CD4-positive, CD25-positive, alpha-beta regulatory T cell (primary cell): ENCODE results near the gene DOCK1. TPM values are rescaled to one million over a fixed set of nuclear protein-coding genes. Genes with fewer than 3 reads are reported as not detected.

Experiments
- ATAC-seq, 2 donors: fragments of 150-1000 bp; cut with Tn5 transposase; one replicate each; pipeline ENCODE4 v1.10.0; 2021; ENCODE audit warnings: low read depth in 2 of 2, moderate number of reproducible peaks in 2 of 2, moderate library complexity in 1 of 2
- DNase-seq, 3 donors: peaks; one replicate each; pipeline versions ENCODE4 v3.0.0 to v3.0.0-alpha.2; 2012 to 2022; ENCODE audit warnings: mixed read lengths in 1 of 3
- H3K27ac ChIP-seq: one replicate; pipeline ENCODE4 v1.7.0; 2013; ENCODE audit warnings: mild to moderate bottlenecking, low read length; ENCODE audit not compliant: insufficient read depth, poor library complexity, severe bottlenecking
- H3K27me3 ChIP-seq: one replicate; pipeline ENCODE4 v1.7.0; 2013; ENCODE audit warnings: low read length; ENCODE audit not compliant: control insufficient read depth, insufficient read depth
- H3K36me3 ChIP-seq: one replicate; pipeline ENCODE4 v1.7.0; 2013; ENCODE audit warnings: mild to moderate bottlenecking, low read length, moderate library complexity; ENCODE audit not compliant: control insufficient read depth, insufficient read depth
- H3K4me1 ChIP-seq: 2 replicates; pipeline ENCODE4 v1.7.0; 2013; ENCODE audit warnings: mild to moderate bottlenecking, low read length; ENCODE audit not compliant: insufficient read depth, control insufficient read depth, poor library complexity, severe bottlenecking
- H3K4me3 ChIP-seq: one replicate; pipeline ENCODE4 v1.7.0; 2013; ENCODE audit warnings: low read depth, mild to moderate bottlenecking, low read length, moderate library complexity
- H3K9me3 ChIP-seq, 2 experiments: 1 replicate in 1 of 2; 2 replicates in 1 of 2; pipeline ENCODE4 v1.7.0; 2013; ENCODE audit warnings: low read length in 2 of 2, mild to moderate bottlenecking in 1 of 2, moderate library complexity in 1 of 2; ENCODE audit not compliant: control insufficient read depth in 2 of 2
- H3K27ac Mint-ChIP-seq, 3 donors: one replicate each; pipeline ENCODE4 v1.8.0; 2020 to 2022; ENCODE audit warnings: mild to moderate bottlenecking in 3 of 3, mixed read lengths in 3 of 3, moderate library complexity in 2 of 3
- H3K27me3 Mint-ChIP-seq: one replicate; pipeline ENCODE4 v1.8.0; 2022; ENCODE audit warnings: mild to moderate bottlenecking, mixed read lengths
- H3K36me3 Mint-ChIP-seq: one replicate; pipeline ENCODE4 v1.8.0; 2020; ENCODE audit warnings: mixed read lengths
- H3K4me1 Mint-ChIP-seq, 4 donors: one replicate each; pipeline ENCODE4 v1.8.0; 2020 to 2022; ENCODE audit warnings: mixed read lengths in 4 of 4, mild to moderate bottlenecking in 1 of 4
- H3K4me3 Mint-ChIP-seq, 4 donors: one replicate each; pipeline ENCODE4 v1.8.0; 2020 to 2022; ENCODE audit warnings: mild to moderate bottlenecking in 4 of 4, mixed read lengths in 4 of 4, moderate library complexity in 3 of 4
- H3K9me3 Mint-ChIP-seq, 7 donors: one replicate each; pipeline ENCODE4 v1.8.0; 2020 to 2022; ENCODE audit warnings: mixed read lengths in 7 of 7, mild to moderate bottlenecking in 3 of 7, moderate library complexity in 2 of 7
- polyA plus RNA-seq, 4 donors: library from polyadenylated mRNA; unstranded; fragments of 300-500 nt; fragmentation: Illumina TruSeq; gene quantifications; one replicate each; pipeline ENCODE4 v1.2.3, GENCODE V29; 2021
- total RNA-seq: library from RNA; stranded (reverse); gene quantifications from one replicate; pipeline ENCODE4 v1.2.3, GENCODE V29; 2022

Gene DOCK1
- total and polyA plus RNA-seq, 5 donors from 2014 or later = 0.20 TPM; not detected in 4

- Mint-ChIP-seq H3K4me1 (no peaks in the 10 kb centered on the region), H3K36me3 (no peaks in the 10 kb centered on the region), H3K9me3 (peaks cover 0 to 3% (median 0%) of the 10 kb centered on the region in 7 donors), H3K27ac (no peak overlapping the region), H3K27me3 (no peaks in the 10 kb centered on the region), H3K4me3 (no peak overlapping the region)
- Histone ChIP-seq H3K36me3 (no peaks in the 10 kb centered on the region), H3K4me3 (no peak overlapping the region), H3K4me1 (no peaks in the 10 kb centered on the region), H3K27ac (no peak overlapping the region), H3K27me3 (no peaks in the 10 kb centered on the region), H3K9me3 (no peaks in the 10 kb centered on the region)
- DNase-seq (no peak), ATAC-seq (no peak)
These were observed 503.0 kb downstream of the DOCK1 start for GRCh38 chr10:127408112-127408710.

DNA sequence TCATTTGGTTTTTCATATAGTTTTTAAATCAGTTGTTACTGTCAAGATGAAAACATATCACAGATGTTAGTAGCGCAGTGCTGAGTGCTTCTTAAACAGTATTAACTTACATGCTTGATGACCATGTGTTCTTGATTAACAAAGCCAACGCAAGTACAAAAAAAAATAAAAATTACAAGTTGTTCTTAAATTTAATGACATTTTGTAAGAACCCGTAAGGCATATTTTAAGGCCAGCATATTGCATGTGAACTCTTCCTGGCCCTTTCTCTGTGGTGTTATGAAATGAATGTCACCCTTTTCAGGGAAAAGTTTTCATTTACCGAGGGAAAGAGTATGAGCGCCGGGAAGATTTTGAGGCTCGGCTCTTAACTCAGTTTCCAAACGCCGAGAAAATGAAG lies 503.5 kb downstream of the DOCK1 start:
- Mint-ChIP-seq H3K4me3 (no peak overlapping the region), H3K4me1 (no peaks in the 10 kb centered on the region), H3K27me3 (no peaks in the 10 kb centered on the region), H3K9me3 (peaks cover 0 to 3% (median 0%) of the 10 kb centered on the region in 7 donors), H3K36me3 (no peaks in the 10 kb centered on the region), H3K27ac (no peak overlapping the region)
- Histone ChIP-seq H3K9me3 (no peaks in the 10 kb centered on the region), H3K36me3 (no peaks in the 10 kb centered on the region), H3K27ac (no peak overlapping the region), H3K4me1 (no peaks in the 10 kb centered on the region), H3K27me3 (no peaks in the 10 kb centered on the region), H3K4me3 (no peak overlapping the region)
- no peak for DNase-seq
- ATAC-seq = no peak

DNA sequence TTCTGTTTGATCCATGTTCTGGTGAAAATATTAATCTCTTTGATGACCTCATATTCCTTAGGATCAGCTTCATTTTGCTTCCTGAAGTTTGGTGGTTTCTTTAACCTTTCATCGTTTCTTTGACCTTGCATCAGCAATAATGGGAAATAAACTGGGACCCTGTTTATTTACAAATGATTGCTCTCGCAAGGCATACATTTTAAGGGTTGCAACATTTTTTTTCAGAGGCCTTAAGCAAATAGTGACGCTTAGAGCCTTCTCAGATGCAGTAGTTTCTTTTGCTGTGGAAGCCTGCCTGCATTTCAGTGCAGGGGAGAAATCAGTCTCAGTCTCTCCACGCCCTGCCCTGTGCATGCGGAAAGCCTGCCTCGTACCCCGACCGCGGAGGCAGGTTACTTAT lies 504.8 kb downstream of the DOCK1 start:
- no peaks in the 10 kb centered on the region for H3K4me1 Mint-ChIP-seq
- no peak overlapping the region for H3K4me3 ChIP-seq
- H3K9me3 ChIP-seq = no peaks in the 10 kb centered on the region
- H3K4me1 ChIP-seq = no peaks in the 10 kb centered on the region
- no peaks in the 10 kb centered on the region for H3K27me3 ChIP-seq
- H3K9me3 Mint-ChIP-seq = no peaks in the 10 kb centered on the region
- no peak for ATAC-seq
- no peak overlapping the region for H3K27ac ChIP-seq
- H3K27me3 Mint-ChIP-seq = no peaks in the 10 kb centered on the region
- DNase-seq = no peak
- H3K4me3 Mint-ChIP-seq = no peak overlapping the region
- no peaks in the 10 kb centered on the region for H3K36me3 ChIP-seq
- H3K27ac Mint-ChIP-seq = no peak overlapping the region
- H3K36me3 Mint-ChIP-seq = no peaks in the 10 kb centered on the region

GRCh38 chr10:127411062-127411461 lies 505.8 kb downstream of the DOCK1 start:
- H3K27me3 Mint-ChIP-seq = no peaks in the 10 kb centered on the region
- H3K4me1 Mint-ChIP-seq = no peaks in the 10 kb centered on the region
- H3K36me3 Mint-ChIP-seq = no peaks in the 10 kb centered on the region
- H3K27me3 ChIP-seq = no peaks in the 10 kb centered on the region
- no peak for DNase-seq
- no peak overlapping the region for H3K4me3 ChIP-seq
- no peaks in the 10 kb centered on the region for H3K36me3 ChIP-seq
- no peak overlapping the region for H3K27ac ChIP-seq
- no peaks in the 10 kb centered on the region for H3K4me1 ChIP-seq
- ATAC-seq = no peak
- no peaks in the 10 kb centered on the region for H3K9me3 Mint-ChIP-seq
- H3K27ac Mint-ChIP-seq = no peak overlapping the region
- H3K4me3 Mint-ChIP-seq = no peak overlapping the region
- no peaks in the 10 kb centered on the region for H3K9me3 ChIP-seq

GRCh38 chr10:127413326-127413725 lies 508.1 kb downstream of the DOCK1 start:
- no peaks in the 10 kb centered on the region for H3K9me3 ChIP-seq
- H3K4me3 Mint-ChIP-seq = no peak overlapping the region
- H3K36me3 Mint-ChIP-seq = no peaks in the 10 kb centered on the region
- no peaks in the 10 kb centered on the region for H3K4me1 ChIP-seq
- DNase-seq (no peak), ATAC-seq (no peak)
- no peaks in the 10 kb centered on the region for H3K27me3 ChIP-seq
- H3K4me3 ChIP-seq = no peak overlapping the region
- no peak overlapping the region for H3K27ac ChIP-seq
- no peaks in the 10 kb centered on the region for H3K36me3 ChIP-seq
- no peaks in the 10 kb centered on the region for H3K4me1 Mint-ChIP-seq
- H3K9me3 Mint-ChIP-seq = no peaks in the 10 kb centered on the region
- no peaks in the 10 kb centered on the region for H3K27me3 Mint-ChIP-seq
- no peak overlapping the region for H3K27ac Mint-ChIP-seq

GRCh38 chr10:127414024-127414423 lies 508.8 kb downstream of the DOCK1 start:
- Mint-ChIP-seq H3K9me3 (no peaks in the 10 kb centered on the region), H3K27ac (no peak overlapping the region), H3K4me3 (no peak overlapping the region), H3K36me3 (no peaks in the 10 kb centered on the region), H3K4me1 (no peaks in the 10 kb centered on the region), H3K27me3 (no peaks in the 10 kb centered on the region)
- no peak overlapping the region for H3K4me3 ChIP-seq
- H3K27me3 ChIP-seq = no peaks in the 10 kb centered on the region
- no peaks in the 10 kb centered on the region for H3K9me3 ChIP-seq
- no peak for ATAC-seq
- no peaks in the 10 kb centered on the region for H3K4me1 ChIP-seq
- no peak for DNase-seq
- no peak overlapping the region for H3K27ac ChIP-seq
- H3K36me3 ChIP-seq = no peaks in the 10 kb centered on the region

DNA sequence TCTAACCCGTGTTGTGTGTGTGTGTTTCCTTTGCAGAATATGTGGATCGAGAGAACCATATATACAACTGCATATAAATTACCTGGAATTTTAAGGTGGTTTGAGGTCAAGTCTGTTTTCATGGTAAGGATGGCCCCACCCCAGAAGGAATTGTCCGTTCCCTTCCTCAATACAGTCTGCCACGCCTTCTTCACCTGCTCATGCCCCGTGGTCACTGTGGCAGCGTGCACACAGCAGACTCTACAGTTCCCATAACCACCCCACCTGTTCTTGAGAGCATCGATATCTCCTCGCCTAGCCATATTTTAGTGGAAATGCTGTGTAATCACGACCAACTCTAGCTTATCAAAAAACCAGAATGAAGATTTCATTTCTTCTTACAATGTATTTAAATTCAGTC lies 509.9 kb downstream of the DOCK1 start:
- no peaks in the 10 kb centered on the region for H3K27me3 Mint-ChIP-seq
- DNase-seq (no peak), ATAC-seq (no peak)
- no peaks in the 10 kb centered on the region for H3K36me3 ChIP-seq
- no peaks in the 10 kb centered on the region for H3K9me3 ChIP-seq
- H3K36me3 Mint-ChIP-seq = no peaks in the 10 kb centered on the region
- H3K4me1 Mint-ChIP-seq = no peaks in the 10 kb centered on the region
- H3K4me3 Mint-ChIP-seq = no peak overlapping the region
- no peak overlapping the region for H3K27ac ChIP-seq
- no peak overlapping the region for H3K4me3 ChIP-seq
- no peaks in the 10 kb centered on the region for H3K9me3 Mint-ChIP-seq
- no peaks in the 10 kb centered on the region for H3K27me3 ChIP-seq
- no peaks in the 10 kb centered on the region for H3K4me1 ChIP-seq
- no peak overlapping the region for H3K27ac Mint-ChIP-seq

DNA sequence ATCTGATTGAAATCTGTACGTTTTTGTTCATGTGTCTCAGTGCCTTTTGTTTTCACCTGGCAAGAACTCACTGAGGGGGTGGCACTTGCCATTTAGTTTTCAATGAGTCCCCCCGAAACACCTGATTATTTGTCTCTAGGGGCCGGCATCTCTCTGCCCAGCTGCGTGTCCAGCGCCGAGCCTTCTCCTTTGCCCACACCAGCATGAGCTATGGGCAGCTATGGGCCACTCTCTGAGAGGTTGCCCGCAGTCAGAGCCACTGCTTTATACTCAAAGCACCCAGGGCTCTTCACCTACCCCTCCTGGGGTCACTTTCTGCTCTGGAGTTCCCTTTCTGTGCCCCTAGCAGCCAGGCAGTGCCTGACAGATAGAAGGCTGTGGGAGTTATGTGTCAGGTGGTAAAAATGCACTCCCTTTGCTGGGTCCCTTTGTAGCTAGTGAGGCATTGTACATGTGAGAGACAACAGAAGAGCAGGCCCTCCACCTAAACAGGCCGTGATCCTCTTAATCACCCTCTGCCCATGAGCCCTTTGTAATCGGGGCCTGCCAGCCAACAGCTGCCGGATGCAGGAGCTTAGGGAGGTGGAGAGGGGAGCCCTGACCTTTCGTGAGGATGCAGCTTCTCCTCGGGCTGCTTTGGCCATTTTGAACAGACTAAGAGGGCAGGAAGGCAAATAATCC lies 510.8 kb downstream of the DOCK1 start:
- Histone ChIP-seq H3K4me1 (no peaks in the 10 kb centered on the region), H3K27me3 (no peaks in the 10 kb centered on the region), H3K9me3 (no peaks in the 10 kb centered on the region), H3K4me3 (no peak overlapping the region), H3K27ac (no peak overlapping the region), H3K36me3 (no peaks in the 10 kb centered on the region)
- no peak overlapping the region for H3K4me3 Mint-ChIP-seq
- no peaks in the 10 kb centered on the region for H3K4me1 Mint-ChIP-seq
- ATAC-seq (no peak), DNase-seq (no peak)
- no peak overlapping the region for H3K27ac Mint-ChIP-seq
- no peaks in the 10 kb centered on the region for H3K9me3 Mint-ChIP-seq
- no peaks in the 10 kb centered on the region for H3K36me3 Mint-ChIP-seq
- H3K27me3 Mint-ChIP-seq = no peaks in the 10 kb centered on the region
